ENCODE measurements around the gene EMID1. TPM values are rescaled to one million over a fixed set of nuclear protein-coding genes. Genes with fewer than 3 reads are reported as not detected.

Gene EMID1
- polyA plus RNA-seq, 1 donor (not counting 4 experiments of a cell fraction or from before 2014, with no cell fraction given) = not detected

DNA sequence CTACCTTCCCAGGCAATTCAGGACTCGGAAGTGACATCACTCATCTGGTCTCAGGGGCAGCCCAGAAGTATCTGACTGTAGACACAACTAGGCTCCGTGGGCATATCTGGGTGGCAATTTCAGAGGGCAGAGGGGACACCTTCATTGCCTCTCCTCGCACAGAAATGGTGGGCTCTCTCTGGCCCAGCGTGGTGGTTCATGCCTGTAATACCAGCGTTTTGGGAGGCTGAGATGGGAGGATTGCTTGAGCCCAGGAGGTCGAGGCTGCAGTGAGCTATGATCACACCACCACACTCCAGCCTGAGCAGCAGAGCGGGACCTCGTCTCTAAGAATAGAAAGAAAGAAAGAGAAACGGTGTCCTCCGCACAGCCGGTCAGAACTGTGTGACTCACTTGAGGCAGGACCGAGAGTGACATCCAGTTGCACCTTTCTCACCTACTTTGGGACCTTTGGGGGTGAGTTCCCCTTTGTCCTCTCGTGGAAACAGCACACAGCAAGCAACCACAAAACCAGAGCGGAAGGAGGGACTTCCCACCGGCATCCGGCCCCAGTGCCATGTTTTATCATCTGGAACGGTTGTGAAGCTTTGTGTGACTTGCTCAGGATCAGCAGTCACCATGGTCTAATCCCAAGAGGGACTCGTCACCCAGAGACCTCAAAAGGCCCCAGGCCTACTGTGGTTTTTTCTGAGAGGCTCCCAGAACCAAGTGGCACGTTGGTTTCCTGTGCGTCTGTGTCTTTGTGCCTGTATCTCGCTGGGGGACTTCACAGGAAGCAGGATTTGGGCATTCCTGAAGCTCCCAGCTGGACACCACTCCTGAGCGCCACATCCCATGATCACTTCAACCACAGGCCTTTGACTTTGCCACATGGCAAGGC lies 38.4 kb upstream of the EMID1 start:
- no peaks in the 10 kb centered on the region for H4K20me1 ChIP-seq (ENCODE audit: control insufficient read depth, extremely low read depth, insufficient read depth, low read length)
- no peak for TF ChIP-seq EZH2 (IDR thresholded peaks at IDR 0.05; ENCODE audit: low read length)
- TF ChIP-seq, protein P1, sequence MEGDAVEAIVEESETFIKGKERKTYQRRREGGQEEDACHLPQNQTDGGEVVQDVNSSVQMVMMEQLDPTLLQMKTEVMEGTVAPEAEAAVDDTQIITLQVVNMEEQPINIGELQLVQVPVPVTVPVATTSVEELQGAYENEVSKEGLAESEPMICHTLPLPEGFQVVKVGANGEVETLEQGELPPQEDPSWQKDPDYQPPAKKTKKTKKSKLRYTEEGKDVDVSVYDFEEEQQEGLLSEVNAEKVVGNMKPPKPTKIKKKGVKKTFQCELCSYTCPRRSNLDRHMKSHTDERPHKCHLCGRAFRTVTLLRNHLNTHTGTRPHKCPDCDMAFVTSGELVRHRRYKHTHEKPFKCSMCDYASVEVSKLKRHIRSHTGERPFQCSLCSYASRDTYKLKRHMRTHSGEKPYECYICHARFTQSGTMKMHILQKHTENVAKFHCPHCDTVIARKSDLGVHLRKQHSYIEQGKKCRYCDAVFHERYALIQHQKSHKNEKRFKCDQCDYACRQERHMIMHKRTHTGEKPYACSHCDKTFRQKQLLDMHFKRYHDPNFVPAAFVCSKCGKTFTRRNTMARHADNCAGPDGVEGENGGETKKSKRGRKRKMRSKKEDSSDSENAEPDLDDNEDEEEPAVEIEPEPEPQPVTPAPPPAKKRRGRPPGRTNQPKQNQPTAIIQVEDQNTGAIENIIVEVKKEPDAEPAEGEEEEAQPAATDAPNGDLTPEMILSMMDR (optimal IDR thresholded peaks at IDR 0.05 in 1 of 3, IDR thresholded peaks at IDR 0.05 in 1 of 3, conservative IDR thresholded peaks at IDR 0.05 in 1 of 3; ENCODE audit: extremely low read depth in 1 of 3, insufficient read depth in 2 of 3, low read length in 3 of 3) = no peak
- no peaks in the 10 kb centered on the region for H3K9me1 ChIP-seq (ENCODE audit: control insufficient read depth, extremely low read depth, insufficient read depth, low read length)
- FAIRE-seq = no peak
- H3K4me1 ChIP-seq (ENCODE audit: control insufficient read depth, extremely low read depth, insufficient read depth, low read length) = no peaks in the 10 kb centered on the region
- no peak for DNase-seq (ENCODE audit: low read depth, low spot score)
- H3K27me3 ChIP-seq (ENCODE audit: control insufficient read depth, extremely low read depth, insufficient read depth, low read length) = no peaks in the 10 kb centered on the region
- no peak overlapping the region for H3K27ac ChIP-seq (ENCODE audit: control insufficient read depth, insufficient read depth, low read length)
- no peaks in the 10 kb centered on the region for H3K79me2 ChIP-seq (ENCODE audit: control insufficient read depth, insufficient read depth, low read length)
- no peaks in the 10 kb centered on the region for H3K36me3 ChIP-seq (ENCODE audit: control insufficient read depth in 2 of 2, extremely low read depth in 1 of 2, insufficient read depth in 2 of 2, low read length in 2 of 2)
- H3K9me3 ChIP-seq (ENCODE audit: control insufficient read depth, low read depth, low read length) = no peaks in the 10 kb centered on the region
- no peak overlapping the region for H3K4me2 ChIP-seq (ENCODE audit: control insufficient read depth, extremely low read depth, insufficient read depth, low read depth, low read length)
- dilution Hi-C loops (cut with MboI; ENCODE audit: extremely low pct_ligation_motif_present, low sequenced_read_pairs) = no loop called here
- H3K9ac ChIP-seq (ENCODE audit: control insufficient read depth, extremely low read depth, insufficient read depth, low read length) = no peak overlapping the region
- no peak overlapping the region for H2AFZ ChIP-seq (ENCODE audit: control insufficient read depth, low read length)
- H3K4me3 ChIP-seq (ENCODE audit: control insufficient read depth in 2 of 3, extremely low read depth in 1 of 3, insufficient read depth in 2 of 3, low read depth in 1 of 3, low read length in 3 of 3) = no peak overlapping the region

DNA sequence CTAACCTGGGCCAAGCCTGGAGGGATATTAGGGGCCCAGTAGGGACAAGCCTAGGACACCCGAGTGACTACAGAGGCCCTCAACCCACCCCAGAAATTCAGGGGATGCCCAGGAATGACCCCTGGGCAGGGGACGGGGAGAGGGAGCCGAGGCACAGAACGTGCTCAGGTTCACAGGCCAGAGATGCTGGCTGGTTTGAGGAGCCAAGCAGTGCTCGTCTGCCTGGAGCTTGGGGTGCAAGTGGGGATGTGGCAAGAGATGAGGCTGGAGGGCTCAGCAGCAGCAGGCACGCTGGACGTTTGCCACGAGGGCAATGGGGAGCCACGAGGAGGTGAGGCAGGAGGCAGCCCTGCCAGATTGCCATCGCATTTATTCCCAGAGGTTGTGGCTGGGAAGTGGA lies 34.0 kb upstream of the EMID1 start:
- Histone ChIP-seq H3K4me1 (ENCODE audit: control insufficient read depth, extremely low read depth, insufficient read depth, low read length) (no peaks in the 10 kb centered on the region), H4K20me1 (ENCODE audit: control insufficient read depth, extremely low read depth, insufficient read depth, low read length) (no peaks in the 10 kb centered on the region), H3K9me3 (ENCODE audit: control insufficient read depth, low read depth, low read length) (no peaks in the 10 kb centered on the region), H3K36me3 (ENCODE audit: control insufficient read depth in 2 of 2, extremely low read depth in 1 of 2, insufficient read depth in 2 of 2, low read length in 2 of 2) (no peaks in the 10 kb centered on the region), H3K4me3 (ENCODE audit: control insufficient read depth in 2 of 3, extremely low read depth in 1 of 3, insufficient read depth in 2 of 3, low read depth in 1 of 3, low read length in 3 of 3) (no peak overlapping the region), H3K9ac (ENCODE audit: control insufficient read depth, extremely low read depth, insufficient read depth, low read length) (no peak overlapping the region), H3K4me2 (ENCODE audit: control insufficient read depth, extremely low read depth, insufficient read depth, low read depth, low read length) (no peak overlapping the region), H3K27me3 (ENCODE audit: control insufficient read depth, extremely low read depth, insufficient read depth, low read length) (no peaks in the 10 kb centered on the region), H3K27ac (ENCODE audit: control insufficient read depth, insufficient read depth, low read length) (no peak overlapping the region), H2AFZ (ENCODE audit: control insufficient read depth, low read length) (no peak overlapping the region), H3K79me2 (ENCODE audit: control insufficient read depth, insufficient read depth, low read length) (no peaks in the 10 kb centered on the region), H3K9me1 (ENCODE audit: control insufficient read depth, extremely low read depth, insufficient read depth, low read length) (no peaks in the 10 kb centered on the region)
- TF ChIP-seq, protein P1 (optimal IDR thresholded peaks at IDR 0.05 in 1 of 3, IDR thresholded peaks at IDR 0.05 in 1 of 3, conservative IDR thresholded peaks at IDR 0.05 in 1 of 3; ENCODE audit: extremely low read depth in 1 of 3, insufficient read depth in 2 of 3, low read length in 3 of 3) = no peak
- TF ChIP-seq EZH2 (IDR thresholded peaks at IDR 0.05; ENCODE audit: low read length) = no peak
- dilution Hi-C loops (cut with MboI; ENCODE audit: extremely low pct_ligation_motif_present, low sequenced_read_pairs) = no loop called here
- no peak for DNase-seq (ENCODE audit: low read depth, low spot score)
- no peak for FAIRE-seq

Measured in keratinocyte (primary cell).